ENCODE data around the gene MAML2.

The MAML2 gene

GRCh38 chr11:96024666-96025065 lies 318.3 kb downstream of the MAML2 start:
- DNase-seq = no peak

GRCh38 chr11:96023275-96023674 lies 319.7 kb downstream of the MAML2 start:
- DNase-seq = no peak

- no peak for DNase-seq
These were observed 320.9 kb downstream of the MAML2 start for GRCh38 chr11:96021901-96022650.

GRCh38 chr11:96019810-96020747 lies 322.9 kb downstream of the MAML2 start:
- DNase-seq = no peak

- DNase-seq = no peak
These were observed 323.7 kb downstream of the MAML2 start for GRCh38 chr11:96019281-96019680.

- DNase-seq = no peak
These were observed 325.1 kb downstream of the MAML2 start for GRCh38 chr11:96017856-96018255.

GRCh38 chr11:96016978-96017502 lies 326.0 kb downstream of the MAML2 start:
- DNase-seq = no peak

GRCh38 chr11:96015906-96016565 lies 327.0 kb downstream of the MAML2 start:
- DNase-seq = no peak

- DNase-seq = no peak
These were observed 328.8 kb downstream of the MAML2 start for GRCh38 chr11:96014217-96014616.

GRCh38 chr11:96013461-96014213 lies 329.4 kb downstream of the MAML2 start:
- DNase-seq = no peak

- no peak for DNase-seq
These were observed 330.7 kb downstream of the MAML2 start for GRCh38 chr11:96012086-96012824.

GRCh38 chr11:96010683-96011082 lies 332.3 kb downstream of the MAML2 start:
- DNase-seq = no peak

- DNase-seq = no peak
These were observed 334.8 kb downstream of the MAML2 start for GRCh38 chr11:96008161-96008720.

GRCh38 chr11:96006037-96006436 lies 337.0 kb downstream of the MAML2 start:
- no peak for DNase-seq

GRCh38 chr11:96004862-96005261 lies 338.1 kb downstream of the MAML2 start:
- DNase-seq = no peak

GRCh38 chr11:96002754-96003290 lies 340.2 kb downstream of the MAML2 start:
- no peak for DNase-seq

GRCh38 chr11:96002339-96002738 lies 340.7 kb downstream of the MAML2 start:
- DNase-seq = no peak

GRCh38 chr11:96001037-96001436 lies 342.0 kb downstream of the MAML2 start:
- DNase-seq = no peak

GRCh38 chr11:95999711-96000406 lies 343.1 kb downstream of the MAML2 start:
- no peak for DNase-seq

GRCh38 chr11:95996621-95997235 lies 346.3 kb downstream of the MAML2 start:
- DNase-seq = no peak

Data from DMS79 (cell line).